ENCODE results near the gene MYO15A.

MYO15A gene

GRCh38 chr17:18158022-18158600 is 49.6 kb downstream of the MYO15A start:
- peak; percentile 95 for DNase-seq (ENCODE audit: low spot score)

GRCh38 chr17:18159551-18160120 is 51.1 kb downstream of the MYO15A start:
- DNase-seq (ENCODE audit: low spot score): no peak

- DNase-seq (ENCODE audit: low spot score): no peak
Measured at GRCh38 chr17:18160128-18160856, 51.7 kb downstream of the MYO15A start.

GRCh38 chr17:18161207-18162145 is 52.9 kb downstream of the MYO15A start:
- no peak for DNase-seq (ENCODE audit: low spot score)

GRCh38 chr17:18163547-18163946 is 55.0 kb downstream of the MYO15A start:
- no peak for DNase-seq (ENCODE audit: low spot score)

GRCh38 chr17:18166894-18167293 is 58.3 kb downstream of the MYO15A start:
- no peak for DNase-seq (ENCODE audit: low spot score)

- DNase-seq (ENCODE audit: low spot score): no peak
Measured at GRCh38 chr17:18167421-18167820, 58.9 kb downstream of the MYO15A start.

GRCh38 chr17:18172531-18173278 is 64.1 kb downstream of the MYO15A start:
- DNase-seq (ENCODE audit: low spot score): no peak

GRCh38 chr17:18173740-18174139 is 65.2 kb downstream of the MYO15A start:
- no peak for DNase-seq (ENCODE audit: low spot score)

- DNase-seq (ENCODE audit: low spot score): no peak
Measured at GRCh38 chr17:18176176-18176575, 67.6 kb downstream of the MYO15A start.

- DNase-seq (ENCODE audit: low spot score): no peak
Measured at GRCh38 chr17:18177133-18177532, 68.6 kb downstream of the MYO15A start.

- no peak for DNase-seq (ENCODE audit: low spot score)
Measured at GRCh38 chr17:18177722-18178121, 69.2 kb downstream of the MYO15A start.

GRCh38 chr17:18179196-18179595 is 70.6 kb downstream of the MYO15A start:
- no peak for DNase-seq (ENCODE audit: low spot score)

GRCh38 chr17:18179804-18180203 is 71.2 kb downstream of the MYO15A start:
- no peak for DNase-seq (ENCODE audit: low spot score)

GRCh38 chr17:18181358-18181757 is 72.8 kb downstream of the MYO15A start:
- DNase-seq (ENCODE audit: low spot score): no peak

- no peak for DNase-seq (ENCODE audit: low spot score)
Measured at GRCh38 chr17:18182110-18182977, 73.8 kb downstream of the MYO15A start.

GRCh38 chr17:18182978-18183333 is 74.4 kb downstream of the MYO15A start:
- peak; percentile 81 for DNase-seq (ENCODE audit: low spot score)

- DNase-seq (ENCODE audit: low spot score): peak; percentile 100
Measured at GRCh38 chr17:18183334-18184142, 75.0 kb downstream of the MYO15A start, which contains the start of gene ALKBH5. Gene ALKBH5 (plus strand): TSS chr17:18183828. CDS start chr17:18184244, 416 bp downstream.

GRCh38 chr17:18184143-18185031 is 75.8 kb downstream of the MYO15A start:
- peak; percentile 59 for DNase-seq (ENCODE audit: low spot score)

Data from germinal center (tissue), 1 donor.